Loucy (cell line): ENCODE data around the gene TMEM129.

Experiments
- H2AFZ ChIP-seq: fragments of 200-600 bp; sonication (generic); 2 replicates; pipeline ENCODE4 v1.6.0; 2016; ENCODE audit warnings: antibody characterized with exemption, mild to moderate bottlenecking, low read length, moderate library complexity
- H3F3A ChIP-seq: fragments of 200-600 bp; 2 replicates; pipeline ENCODE4 v1.6.0; 2016; ENCODE audit warnings: antibody characterized with exemption, low read depth, mild to moderate bottlenecking
- H3K27me3 ChIP-seq: fragments of 200-600 bp; sonication (generic); 2 replicates; pipeline ENCODE4 v1.6.1; 2014; ENCODE audit warnings: low read length, mild to moderate bottlenecking; ENCODE audit not compliant: insufficient read depth, poor library complexity, severe bottlenecking
- H3K36me3 ChIP-seq: fragments of 200-600 bp; sonication (generic); 2 replicates; pipeline ENCODE4 v1.6.1; 2016; ENCODE audit warnings: low read length; ENCODE audit not compliant: insufficient read depth
- H3K4me1 ChIP-seq: fragments of 200-600 bp; sonication (generic); 2 replicates; pipeline ENCODE4 v1.5.1; 2014; ENCODE audit warnings: low read length, mild to moderate bottlenecking; ENCODE audit not compliant: insufficient read depth, poor library complexity, severe bottlenecking
- H3K4me2 ChIP-seq: fragments of 200-600 bp; sonication (generic); 2 replicates; pipeline ENCODE4 v1.6.0; 2014; ENCODE audit warnings: antibody characterized with exemption, low read length, low read depth, mild to moderate bottlenecking; ENCODE audit not compliant: poor library complexity, severe bottlenecking
- H3K4me3 ChIP-seq: fragments of 200-600 bp; sonication (generic); 2 replicates; pipeline ENCODE4 v1.5.1; 2014; ENCODE audit warnings: low read length, mild to moderate bottlenecking, mixed read lengths; ENCODE audit not compliant: poor library complexity, severe bottlenecking
- H3K79me2 ChIP-seq: fragments of 200-600 bp; sonication (generic); 2 replicates; pipeline ENCODE4 v1.6.1; 2014; ENCODE audit warnings: low read length; ENCODE audit not compliant: insufficient read depth
- H3K9ac ChIP-seq: fragments of 200-600 bp; sonication (generic); 2 replicates; pipeline ENCODE4 v1.6.0; 2014; ENCODE audit warnings: mild to moderate bottlenecking, low read depth, low read length, moderate library complexity; ENCODE audit not compliant: poor library complexity, severe bottlenecking
- H3K9me2 ChIP-seq: fragments of 200-600 bp; sonication (generic); replicated peaks from 2 replicates; pipeline ENCODE4 v1.6.1; 2016; ENCODE audit warnings: low read depth, low read length, mixed read lengths
- H3K9me3 ChIP-seq: fragments of 200-600 bp; sonication (generic); 2 replicates; pipeline ENCODE4 v1.6.1; 2014; ENCODE audit warnings: mild to moderate bottlenecking, antibody characterized with exemption, low read length, low read depth; ENCODE audit not compliant: insufficient read depth
- H4K20me1 ChIP-seq: fragments of 200-600 bp; sonication (generic); 2 replicates; pipeline ENCODE4 v1.6.0; 2014; ENCODE audit warnings: antibody characterized with exemption, low read length, mild to moderate bottlenecking; ENCODE audit not compliant: insufficient read depth, poor library complexity, severe bottlenecking
- EZH2phosphoT487 ChIP-seq: fragments of 200-600 bp; IDR thresholded peaks from 2 replicates; pipeline ENCODE4 v1.6.1; 2018; ENCODE audit warnings: antibody characterized with exemption, mild to moderate bottlenecking, moderate library complexity, borderline replicate concordance
- TF ChIP-seq, protein P1 (sequence below): fragments of 200-600 bp; sonication (generic); conservative IDR thresholded peaks from 2 replicates; pipeline ENCODE4 v1.5.1; 2014; ENCODE audit warnings: mild to moderate bottlenecking, antibody characterized with exemption, low read length

Gene TMEM129

DNA sequence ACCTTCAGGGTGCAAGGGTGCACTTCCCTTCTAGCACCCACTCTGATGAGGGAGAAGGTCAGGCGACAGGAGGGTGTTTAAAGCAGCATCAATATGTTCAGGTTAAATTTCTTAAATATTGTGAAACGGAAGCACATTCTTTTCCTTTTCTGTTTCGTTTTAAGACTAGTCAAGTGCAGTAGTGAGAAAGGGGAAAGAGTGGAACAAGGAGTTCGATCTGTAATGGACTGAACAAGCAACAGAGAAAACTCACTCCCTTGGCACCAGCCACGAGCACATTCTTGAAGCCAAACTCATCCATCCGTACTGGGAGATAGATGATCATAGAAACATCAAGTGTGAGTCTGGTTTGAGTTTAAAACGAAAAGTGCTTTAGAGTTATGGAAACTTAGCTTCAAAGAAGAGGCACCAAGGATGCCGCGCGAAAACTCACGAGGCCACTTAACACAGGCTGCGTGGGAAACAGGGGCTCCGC is 37.8 kb downstream of the TMEM129 start:
- no peaks in the 10 kb centered on the region for H4K20me1 ChIP-seq
- no peaks in the 10 kb centered on the region for H3K79me2 ChIP-seq
- H3K9me3 ChIP-seq: no peaks in the 10 kb centered on the region
- no peak overlapping the region for H2AFZ ChIP-seq
- no peaks in the 10 kb centered on the region for H3K36me3 ChIP-seq
- no peaks in the 10 kb centered on the region for H3K9me2 ChIP-seq
- H3K27me3 ChIP-seq: no peaks in the 10 kb centered on the region
- no peaks in the 10 kb centered on the region for H3F3A ChIP-seq
- H3K4me1 ChIP-seq: no peaks in the 10 kb centered on the region
- H3K4me3 ChIP-seq: no peak overlapping the region
- TF ChIP-seq EZH2phosphoT487: no peak
- TF ChIP-seq, protein P1, sequence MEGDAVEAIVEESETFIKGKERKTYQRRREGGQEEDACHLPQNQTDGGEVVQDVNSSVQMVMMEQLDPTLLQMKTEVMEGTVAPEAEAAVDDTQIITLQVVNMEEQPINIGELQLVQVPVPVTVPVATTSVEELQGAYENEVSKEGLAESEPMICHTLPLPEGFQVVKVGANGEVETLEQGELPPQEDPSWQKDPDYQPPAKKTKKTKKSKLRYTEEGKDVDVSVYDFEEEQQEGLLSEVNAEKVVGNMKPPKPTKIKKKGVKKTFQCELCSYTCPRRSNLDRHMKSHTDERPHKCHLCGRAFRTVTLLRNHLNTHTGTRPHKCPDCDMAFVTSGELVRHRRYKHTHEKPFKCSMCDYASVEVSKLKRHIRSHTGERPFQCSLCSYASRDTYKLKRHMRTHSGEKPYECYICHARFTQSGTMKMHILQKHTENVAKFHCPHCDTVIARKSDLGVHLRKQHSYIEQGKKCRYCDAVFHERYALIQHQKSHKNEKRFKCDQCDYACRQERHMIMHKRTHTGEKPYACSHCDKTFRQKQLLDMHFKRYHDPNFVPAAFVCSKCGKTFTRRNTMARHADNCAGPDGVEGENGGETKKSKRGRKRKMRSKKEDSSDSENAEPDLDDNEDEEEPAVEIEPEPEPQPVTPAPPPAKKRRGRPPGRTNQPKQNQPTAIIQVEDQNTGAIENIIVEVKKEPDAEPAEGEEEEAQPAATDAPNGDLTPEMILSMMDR: no peak
- no peak overlapping the region for H3K9ac ChIP-seq
- no peak overlapping the region for H3K4me2 ChIP-seq

DNA sequence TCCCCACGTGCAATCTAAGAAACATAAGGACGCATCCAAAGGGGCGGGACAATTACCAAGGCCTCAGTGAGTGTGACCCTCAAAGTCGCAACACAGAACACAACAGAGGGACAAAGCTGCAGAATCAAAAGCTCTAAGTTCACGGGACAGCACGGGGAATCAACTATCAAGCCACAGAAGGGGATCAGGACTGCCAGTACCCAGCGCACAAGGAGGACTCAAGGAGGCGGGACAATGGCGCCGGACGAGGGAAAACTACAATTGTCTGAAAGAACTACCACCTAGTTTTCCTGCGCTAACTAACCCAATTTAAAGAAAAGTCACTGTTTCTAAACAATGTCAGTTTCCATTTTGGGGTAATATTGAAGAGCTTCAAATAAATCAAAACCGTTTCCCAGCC is 38.3 kb downstream of the TMEM129 start:
- Histone ChIP-seq H3K27me3 (no peaks in the 10 kb centered on the region), H3F3A (no peaks in the 10 kb centered on the region), H3K4me3 (no peak overlapping the region), H4K20me1 (no peaks in the 10 kb centered on the region), H3K79me2 (no peaks in the 10 kb centered on the region), H3K4me1 (no peaks in the 10 kb centered on the region), H3K9me2 (no peaks in the 10 kb centered on the region), H3K36me3 (no peaks in the 10 kb centered on the region), H3K9me3 (no peaks in the 10 kb centered on the region), H3K4me2 (no peak overlapping the region), H2AFZ (no peak overlapping the region), H3K9ac (no peak overlapping the region)
- TF ChIP-seq EZH2phosphoT487: no peak
- TF ChIP-seq, protein P1: no peak

DNA sequence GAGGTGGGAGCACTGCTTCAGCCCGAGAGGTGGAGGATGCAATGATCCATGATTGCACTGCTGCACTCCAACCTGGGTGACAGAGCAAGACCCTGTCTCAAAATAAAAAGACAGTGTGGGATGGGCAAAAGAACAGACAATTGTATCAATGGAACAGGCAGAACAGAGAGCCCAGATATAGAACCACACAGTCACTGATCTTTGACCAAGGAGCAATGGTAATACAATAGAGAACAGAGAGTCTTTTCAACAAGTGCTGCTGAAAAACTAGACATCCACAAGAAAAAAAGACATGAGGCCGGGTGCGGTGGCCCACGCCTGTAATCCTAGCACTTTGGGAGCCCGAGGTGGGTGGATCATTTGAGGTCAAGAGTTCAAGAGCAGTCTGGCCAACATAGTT is 42.9 kb downstream of the TMEM129 start:
- no peaks in the 10 kb centered on the region for H3K36me3 ChIP-seq

More for the DNA sequence above, 42.9 kb downstream of the TMEM129 start:
- no peak overlapping the region for H2AFZ ChIP-seq
- no peaks in the 10 kb centered on the region for H3K27me3 ChIP-seq
- no peak overlapping the region for H3K4me2 ChIP-seq
- H3K9me2 ChIP-seq: no peaks in the 10 kb centered on the region
- no peaks in the 10 kb centered on the region for H3F3A ChIP-seq
- H3K4me3 ChIP-seq: no peak overlapping the region
- H3K9me3 ChIP-seq: no peaks in the 10 kb centered on the region
- no peaks in the 10 kb centered on the region for H3K4me1 ChIP-seq
- no peak overlapping the region for H3K9ac ChIP-seq
- TF ChIP-seq, protein P1: no peak
- TF ChIP-seq EZH2phosphoT487: no peak
- H3K79me2 ChIP-seq: no peaks in the 10 kb centered on the region
- H4K20me1 ChIP-seq: no peaks in the 10 kb centered on the region
